Ishikawa (cell line): Measurements from ENCODE around the gene PHF20.

Source experiments
- CEBPB ChIP-seq: IDR thresholded peaks from 2 replicates; pipeline ENCODE4 v1.6.1; 2012
- CREB1 ChIP-seq: IDR thresholded peaks from 2 replicates; pipeline ENCODE4 v1.6.1; 2012; ENCODE audit warnings: low read depth
- EGR1 ChIP-seq: IDR thresholded peaks from 2 replicates; pipeline ENCODE4 v1.6.1; 2012
- EP300 ChIP-seq: IDR thresholded peaks from 2 replicates; pipeline ENCODE4 v1.6.1; 2012; ENCODE audit warnings: borderline replicate concordance
- FOXM1 ChIP-seq: IDR thresholded peaks from 2 replicates; pipeline ENCODE4 v1.6.1; 2012; ENCODE audit warnings: low read depth, borderline replicate concordance
- NFIC ChIP-seq: IDR thresholded peaks from 2 replicates; pipeline ENCODE4 v1.6.1; 2012
- RAD21 ChIP-seq: IDR thresholded peaks from 2 replicates; pipeline ENCODE4 v1.6.1; 2012; ENCODE audit warnings: low read depth
- TAF1 ChIP-seq: IDR thresholded peaks from 2 replicates; pipeline ENCODE4 v1.6.1; 2012; ENCODE audit warnings: low read depth, mild to moderate bottlenecking
- TCF12 ChIP-seq: IDR thresholded peaks from 2 replicates; pipeline ENCODE4 v1.6.1; 2012; ENCODE audit warnings: low read depth
- TEAD4 ChIP-seq: IDR thresholded peaks from 2 replicates; pipeline ENCODE4 v1.6.1; 2012
- YY1 ChIP-seq: IDR thresholded peaks from 2 replicates; pipeline ENCODE4 v1.6.1; 2012; ENCODE audit warnings: low read depth
- ZBTB7A ChIP-seq: IDR thresholded peaks from 2 replicates; pipeline ENCODE4 v1.6.1; 2012; ENCODE audit warnings: low read depth
- TF ChIP-seq, protein P1 (sequence below): IDR thresholded peaks from 2 replicates; pipeline ENCODE4 v1.6.1; 2012
- TF ChIP-seq, protein P2 (sequence below): IDR thresholded peaks from 2 replicates; pipeline ENCODE4 v1.6.1; 2012; ENCODE audit warnings: low read depth, mild to moderate bottlenecking
- TF ChIP-seq, protein P3 (sequence below): IDR thresholded peaks from 2 replicates; pipeline ENCODE4 v1.6.1; 2012

Gene PHF20

DNA sequence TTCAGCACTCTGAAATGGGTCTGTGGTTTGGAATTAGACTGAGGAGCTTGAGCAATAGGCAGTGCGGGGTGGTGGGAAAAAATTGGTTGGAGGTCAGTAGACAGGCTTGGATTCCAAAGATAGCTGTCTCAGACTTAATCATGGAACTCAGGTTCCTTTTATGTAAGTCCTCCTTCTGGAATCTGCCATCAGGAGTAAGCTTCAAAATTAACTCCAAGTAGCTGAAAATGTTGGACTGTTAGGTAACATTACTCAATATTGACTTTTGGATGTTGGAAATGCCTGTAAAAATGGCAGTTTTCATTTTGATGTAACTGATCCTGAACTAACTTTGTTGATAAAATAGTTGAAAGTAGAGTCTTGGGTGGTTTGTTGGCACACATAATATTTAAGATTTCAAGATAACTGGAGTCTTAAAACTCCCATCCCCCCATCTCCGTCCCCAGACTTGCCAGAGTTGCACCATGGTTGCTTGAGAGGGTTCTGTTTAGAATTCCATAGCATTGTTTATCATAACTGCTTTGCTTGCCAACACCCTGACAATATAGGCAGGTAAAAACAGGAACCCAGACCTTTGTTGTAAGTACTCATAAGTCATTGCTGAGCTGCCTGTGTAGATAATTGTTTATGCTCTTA, 83.0 kb downstream of the PHF20 start:
- TF ChIP-seq CEBPB = no peak
- no peak for TF ChIP-seq EGR1
- no peak for TF ChIP-seq ZBTB7A
- no peak for TF ChIP-seq NFIC
- no peak for TF ChIP-seq RAD21

DNA sequence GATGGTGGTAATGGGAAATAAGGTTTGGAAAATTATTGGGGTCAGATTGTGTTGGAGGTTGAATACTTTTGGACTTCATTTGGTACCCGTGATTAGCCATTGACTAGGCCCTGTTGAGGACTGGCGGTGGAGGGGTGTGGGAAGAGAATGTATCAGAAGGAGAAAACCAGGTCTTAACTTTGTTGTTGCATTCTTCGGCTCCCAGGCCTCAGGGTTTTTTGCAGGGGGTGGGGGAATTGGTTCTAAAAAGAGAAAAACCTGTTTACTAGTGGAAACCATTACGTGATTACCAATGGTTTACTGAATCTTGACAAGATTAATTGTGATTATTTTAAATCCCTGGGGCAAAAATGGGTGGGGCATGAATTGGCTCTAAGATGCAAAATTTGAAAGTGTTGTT, 85.1 kb downstream of the PHF20 start:
- TF ChIP-seq, protein P1, sequence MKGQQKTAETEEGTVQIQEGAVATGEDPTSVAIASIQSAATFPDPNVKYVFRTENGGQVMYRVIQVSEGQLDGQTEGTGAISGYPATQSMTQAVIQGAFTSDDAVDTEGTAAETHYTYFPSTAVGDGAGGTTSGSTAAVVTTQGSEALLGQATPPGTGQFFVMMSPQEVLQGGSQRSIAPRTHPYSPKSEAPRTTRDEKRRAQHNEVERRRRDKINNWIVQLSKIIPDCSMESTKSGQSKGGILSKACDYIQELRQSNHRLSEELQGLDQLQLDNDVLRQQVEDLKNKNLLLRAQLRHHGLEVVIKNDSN = no peak
- TF ChIP-seq YY1 (no peak), EGR1 (no peak), FOXM1 (no peak), TCF12 (no peak), CREB1 (no peak)
- TF ChIP-seq, protein P2, sequence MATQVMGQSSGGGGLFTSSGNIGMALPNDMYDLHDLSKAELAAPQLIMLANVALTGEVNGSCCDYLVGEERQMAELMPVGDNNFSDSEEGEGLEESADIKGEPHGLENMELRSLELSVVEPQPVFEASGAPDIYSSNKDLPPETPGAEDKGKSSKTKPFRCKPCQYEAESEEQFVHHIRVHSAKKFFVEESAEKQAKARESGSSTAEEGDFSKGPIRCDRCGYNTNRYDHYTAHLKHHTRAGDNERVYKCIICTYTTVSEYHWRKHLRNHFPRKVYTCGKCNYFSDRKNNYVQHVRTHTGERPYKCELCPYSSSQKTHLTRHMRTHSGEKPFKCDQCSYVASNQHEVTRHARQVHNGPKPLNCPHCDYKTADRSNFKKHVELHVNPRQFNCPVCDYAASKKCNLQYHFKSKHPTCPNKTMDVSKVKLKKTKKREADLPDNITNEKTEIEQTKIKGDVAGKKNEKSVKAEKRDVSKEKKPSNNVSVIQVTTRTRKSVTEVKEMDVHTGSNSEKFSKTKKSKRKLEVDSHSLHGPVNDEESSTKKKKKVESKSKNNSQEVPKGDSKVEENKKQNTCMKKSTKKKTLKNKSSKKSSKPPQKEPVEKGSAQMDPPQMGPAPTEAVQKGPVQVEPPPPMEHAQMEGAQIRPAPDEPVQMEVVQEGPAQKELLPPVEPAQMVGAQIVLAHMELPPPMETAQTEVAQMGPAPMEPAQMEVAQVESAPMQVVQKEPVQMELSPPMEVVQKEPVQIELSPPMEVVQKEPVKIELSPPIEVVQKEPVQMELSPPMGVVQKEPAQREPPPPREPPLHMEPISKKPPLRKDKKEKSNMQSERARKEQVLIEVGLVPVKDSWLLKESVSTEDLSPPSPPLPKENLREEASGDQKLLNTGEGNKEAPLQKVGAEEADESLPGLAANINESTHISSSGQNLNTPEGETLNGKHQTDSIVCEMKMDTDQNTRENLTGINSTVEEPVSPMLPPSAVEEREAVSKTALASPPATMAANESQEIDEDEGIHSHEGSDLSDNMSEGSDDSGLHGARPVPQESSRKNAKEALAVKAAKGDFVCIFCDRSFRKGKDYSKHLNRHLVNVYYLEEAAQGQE = no peak

DNA sequence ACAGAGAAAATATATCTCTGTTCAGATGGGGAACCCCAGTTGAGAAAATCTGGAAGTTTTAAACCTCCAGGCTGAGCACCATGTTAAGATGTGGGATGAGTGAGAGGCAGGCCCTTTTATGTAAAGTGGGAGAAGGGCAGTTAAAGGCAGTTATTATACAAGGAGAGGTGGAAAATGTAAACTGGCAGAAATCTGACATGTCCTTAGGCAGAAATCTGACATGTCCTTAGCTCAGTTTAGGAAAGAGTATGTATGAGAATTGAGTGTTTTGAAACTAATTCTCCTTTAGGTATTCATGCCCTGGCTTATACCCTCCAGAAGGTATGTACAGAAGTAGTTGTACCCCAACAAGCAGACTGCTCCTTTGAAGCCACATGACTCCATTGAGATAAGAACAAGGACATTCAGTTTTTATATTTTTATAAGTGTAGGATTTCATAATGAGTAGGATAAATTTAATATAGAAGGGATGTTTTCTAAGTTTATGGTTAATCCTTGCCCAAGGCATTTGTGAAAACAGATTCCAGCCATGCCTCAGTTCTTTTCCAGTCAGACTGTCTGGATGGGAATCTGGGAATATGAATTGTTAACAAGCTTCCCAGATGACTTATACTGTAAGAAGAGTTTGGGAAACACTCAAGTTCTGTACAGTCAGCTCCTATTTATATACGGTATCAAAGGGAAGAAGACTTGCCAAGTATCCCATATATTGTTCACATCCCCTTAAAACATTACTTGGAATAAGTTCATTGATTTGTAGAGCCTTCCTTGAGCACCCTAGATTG, 94.8 kb downstream of the PHF20 start:
- TF ChIP-seq EP300 (no peak), TCF12 (no peak), NFIC (no peak), YY1 (no peak), CREB1 (no peak), CEBPB (no peak), EGR1 (no peak), TAF1 (no peak), TEAD4 (no peak), RAD21 (no peak)
- TF ChIP-seq, protein P3, sequence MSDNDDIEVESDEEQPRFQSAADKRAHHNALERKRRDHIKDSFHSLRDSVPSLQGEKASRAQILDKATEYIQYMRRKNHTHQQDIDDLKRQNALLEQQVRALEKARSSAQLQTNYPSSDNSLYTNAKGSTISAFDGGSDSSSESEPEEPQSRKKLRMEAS = no peak
- TF ChIP-seq, protein P2 = no peak

DNA sequence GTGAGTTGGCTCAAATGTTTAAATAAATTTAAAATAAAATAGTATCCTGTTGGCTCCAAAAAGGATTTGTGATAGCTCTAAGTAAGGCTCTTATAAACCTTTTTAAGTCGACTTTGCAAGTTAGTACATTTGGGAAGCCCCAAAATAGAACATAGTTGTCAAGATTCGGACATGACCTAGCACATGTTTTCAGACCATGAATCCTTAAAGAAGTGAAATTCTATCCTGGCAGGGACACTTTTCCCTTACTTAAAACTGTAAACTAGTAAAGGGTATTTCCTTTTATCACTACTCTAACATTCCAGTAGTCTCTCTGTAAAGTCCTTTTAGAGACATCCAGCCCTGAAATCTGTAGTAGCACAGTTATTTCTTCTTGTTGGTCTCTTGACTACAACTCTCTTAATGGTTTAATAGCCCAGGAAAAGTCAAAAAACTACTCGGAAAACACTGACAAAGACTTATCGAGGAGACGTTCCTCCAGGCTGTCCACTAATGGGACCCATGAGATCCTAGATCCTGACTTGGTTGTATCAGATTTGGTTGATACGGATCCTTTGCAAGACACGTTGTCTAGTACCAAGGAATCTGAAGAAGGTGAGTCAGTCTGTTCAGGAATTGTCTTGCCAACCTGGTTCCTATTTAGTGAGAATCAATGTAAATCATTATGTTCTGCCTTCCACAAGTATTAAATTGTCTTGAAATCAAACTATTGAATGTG, 98.9 kb downstream of the PHF20 start:
- TF ChIP-seq CEBPB (no peak), TCF12 (no peak), NFIC (no peak), TAF1 (no peak), TEAD4 (no peak), FOXM1 (no peak), EP300 (no peak), YY1 (no peak), RAD21 (no peak), CREB1 (no peak), ZBTB7A (no peak)
- TF ChIP-seq, protein P3 = no peak
- TF ChIP-seq, protein P1 = no peak
- TF ChIP-seq, protein P2 = no peak
